RWPE1 (cell line): ENCODE data around the gene TMC8.

Experiments
- CTCF ChIA-PET: fragments of 350-600 bp; sonication (Branson Sonifier 250); formaldehyde crosslinking; extraction: SDS; loops from one replicate; lab custom pipeline; 2021; lab: Yijun Ruan, JAX
- POLR2A ChIA-PET: fragments of 400-600 bp; formaldehyde crosslinking; extraction: SDS; loops from one replicate; lab custom pipeline; 2020; ENCODE audit warnings: antibody characterized with exemption; ENCODE audit not compliant: low non-redundant PET; lab: Yijun Ruan, JAX
- DNase-seq: peaks from one replicate; pipeline ENCODE4 v3.0.0; 2012; ENCODE audit warnings: low spot score
- H3K27ac ChIP-seq: fragments of 450-650 bp; 2 replicates; pipeline ENCODE4 v1.5.1; 2017
- TF ChIP-seq, protein P1 (sequence below): fragments of 450-650 bp; conservative IDR thresholded peaks from 2 replicates; pipeline ENCODE4 v1.5.1; 2017; ENCODE audit warnings: low read depth, mild to moderate bottlenecking

The TMC8 gene

DNA sequence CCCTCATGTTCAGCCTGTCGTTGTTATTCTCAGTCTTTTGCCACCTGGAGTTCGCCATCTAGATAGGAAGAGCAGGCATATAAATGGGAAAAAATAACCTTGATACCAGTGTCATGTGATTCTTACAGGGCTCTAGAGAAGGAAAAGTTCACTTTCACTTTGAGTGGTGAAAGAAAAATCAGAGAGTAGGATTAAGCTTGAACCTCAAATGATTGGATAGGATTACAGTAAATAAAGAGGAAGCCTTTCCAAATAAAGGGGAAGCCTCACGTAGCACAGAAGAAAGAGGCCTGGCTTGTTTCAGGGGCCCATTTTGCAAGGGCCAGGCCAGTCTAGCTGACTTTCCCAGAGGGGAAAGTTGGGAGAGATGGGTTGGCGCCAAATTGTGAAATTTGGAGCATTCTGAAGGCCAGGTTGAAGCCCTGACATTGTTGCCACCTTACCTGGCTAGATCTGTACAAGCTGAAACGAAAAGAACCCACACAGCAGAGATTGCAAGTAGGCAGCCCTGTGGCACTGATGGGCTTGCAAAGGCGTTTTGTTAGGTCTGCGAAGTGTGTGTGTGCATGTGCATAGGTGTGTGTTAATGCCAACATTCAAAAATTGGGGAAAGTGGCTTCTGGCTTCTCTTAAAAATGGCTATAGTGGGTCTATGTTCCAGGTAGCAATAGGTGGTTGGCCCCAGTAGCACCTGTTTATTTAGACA lies 40.8 kb upstream of the TMC8 start:
- DNase-seq = no peak
- CTCF ChIA-PET = interaction anchor here (0.6 kb wide), 1 partner anchor 17 kb away, joined by 4 read pairs; no protein-coding TSS in a partner anchor
- TF ChIP-seq, protein P1, sequence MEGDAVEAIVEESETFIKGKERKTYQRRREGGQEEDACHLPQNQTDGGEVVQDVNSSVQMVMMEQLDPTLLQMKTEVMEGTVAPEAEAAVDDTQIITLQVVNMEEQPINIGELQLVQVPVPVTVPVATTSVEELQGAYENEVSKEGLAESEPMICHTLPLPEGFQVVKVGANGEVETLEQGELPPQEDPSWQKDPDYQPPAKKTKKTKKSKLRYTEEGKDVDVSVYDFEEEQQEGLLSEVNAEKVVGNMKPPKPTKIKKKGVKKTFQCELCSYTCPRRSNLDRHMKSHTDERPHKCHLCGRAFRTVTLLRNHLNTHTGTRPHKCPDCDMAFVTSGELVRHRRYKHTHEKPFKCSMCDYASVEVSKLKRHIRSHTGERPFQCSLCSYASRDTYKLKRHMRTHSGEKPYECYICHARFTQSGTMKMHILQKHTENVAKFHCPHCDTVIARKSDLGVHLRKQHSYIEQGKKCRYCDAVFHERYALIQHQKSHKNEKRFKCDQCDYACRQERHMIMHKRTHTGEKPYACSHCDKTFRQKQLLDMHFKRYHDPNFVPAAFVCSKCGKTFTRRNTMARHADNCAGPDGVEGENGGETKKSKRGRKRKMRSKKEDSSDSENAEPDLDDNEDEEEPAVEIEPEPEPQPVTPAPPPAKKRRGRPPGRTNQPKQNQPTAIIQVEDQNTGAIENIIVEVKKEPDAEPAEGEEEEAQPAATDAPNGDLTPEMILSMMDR = no peak
- no peak overlapping the region for H3K27ac ChIP-seq
- POLR2A ChIA-PET = no interaction called here

DNA sequence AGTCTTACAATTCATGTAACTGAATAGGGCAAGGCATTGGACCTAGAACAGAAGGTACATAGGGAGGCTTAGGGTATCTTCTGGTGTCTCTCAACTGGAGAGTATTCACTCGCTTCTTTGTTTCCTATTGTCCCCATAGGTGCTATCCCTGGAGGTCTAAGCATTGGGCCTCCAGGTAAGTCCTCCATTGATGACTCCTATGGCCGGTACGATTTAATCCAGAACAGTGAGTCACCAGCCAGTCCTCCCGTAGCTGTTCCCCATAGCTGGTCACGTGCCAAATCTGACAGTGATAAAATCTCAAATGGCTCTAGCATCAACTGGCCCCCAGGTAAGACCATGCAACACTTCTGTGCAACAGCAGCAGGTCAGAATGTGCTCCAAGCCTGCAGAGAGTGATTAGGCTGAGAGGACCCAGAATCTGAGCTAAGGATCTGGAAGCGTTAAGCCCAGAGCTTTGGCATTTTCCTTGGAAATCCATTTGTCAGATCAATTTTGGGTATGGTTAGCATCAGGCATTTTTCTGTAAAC lies 37.7 kb upstream of the TMC8 start:
- DNase-seq = peak; percentile 55
- TF ChIP-seq, protein P1 = no peak
- CTCF ChIA-PET = no interaction called here
- POLR2A ChIA-PET = no interaction called here
- no peak overlapping the region for H3K27ac ChIP-seq

DNA sequence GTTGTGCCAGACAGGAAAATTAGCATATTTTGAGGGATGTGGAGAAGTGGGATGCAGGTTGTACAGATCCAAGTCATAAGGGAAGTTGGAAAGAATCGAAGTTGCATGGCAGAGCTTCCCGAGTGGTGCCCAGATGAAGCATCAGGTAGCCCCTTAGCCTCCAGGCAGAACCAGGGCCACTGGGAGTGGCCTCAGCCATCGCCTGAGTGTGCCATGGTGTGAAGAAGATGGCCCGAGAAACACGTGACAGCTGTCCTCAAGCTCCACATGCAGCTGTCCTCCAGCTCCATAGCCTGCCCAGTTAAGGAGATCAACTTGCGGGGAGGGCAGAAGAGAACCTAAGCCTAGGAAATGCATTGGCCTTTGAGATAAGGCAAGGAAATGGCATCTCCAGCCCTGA lies 35.5 kb upstream of the TMC8 start:
- CTCF ChIA-PET = interaction anchor here (0.6 to 0.7 kb wide), 2 partner anchors 12 to 72 kb away, joined by 3 read pairs; no protein-coding TSS in a partner anchor
- TF ChIP-seq, protein P1 = no peak
- POLR2A ChIA-PET = no interaction called here

DNA sequence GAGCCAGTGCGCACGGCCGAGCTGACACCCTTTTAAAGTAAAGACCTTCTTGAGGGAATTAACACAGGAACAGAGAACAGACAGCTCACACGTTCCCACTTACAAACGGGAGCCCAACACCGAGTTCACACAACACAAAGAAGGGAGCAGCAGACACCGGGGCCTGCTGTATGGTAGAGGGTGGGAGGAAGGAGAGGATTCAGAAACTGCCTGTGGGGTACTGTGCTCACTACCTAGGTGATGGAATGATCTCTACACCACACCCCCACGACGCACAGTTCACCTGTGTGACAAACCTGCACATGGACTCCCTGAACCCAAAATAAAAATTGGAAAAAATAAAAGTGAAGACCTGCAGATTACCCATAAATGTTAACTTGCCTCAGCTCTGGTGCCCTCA lies 34.5 kb upstream of the TMC8 start:
- CTCF ChIA-PET = interaction anchor here (0.5 to 2.1 kb wide), 3 partner anchors 11 to 1853 kb away, joined by 3 to 8 read pairs (median 3); no protein-coding TSS in a partner anchor
- no peak for DNase-seq
- POLR2A ChIA-PET = no interaction called here
- TF ChIP-seq, protein P1 = no peak
- no peak overlapping the region for H3K27ac ChIP-seq

More for the DNA sequence above, 35.5 kb upstream of the TMC8 start:
- DNase-seq = no peak
- H3K27ac ChIP-seq = no peak overlapping the region

DNA sequence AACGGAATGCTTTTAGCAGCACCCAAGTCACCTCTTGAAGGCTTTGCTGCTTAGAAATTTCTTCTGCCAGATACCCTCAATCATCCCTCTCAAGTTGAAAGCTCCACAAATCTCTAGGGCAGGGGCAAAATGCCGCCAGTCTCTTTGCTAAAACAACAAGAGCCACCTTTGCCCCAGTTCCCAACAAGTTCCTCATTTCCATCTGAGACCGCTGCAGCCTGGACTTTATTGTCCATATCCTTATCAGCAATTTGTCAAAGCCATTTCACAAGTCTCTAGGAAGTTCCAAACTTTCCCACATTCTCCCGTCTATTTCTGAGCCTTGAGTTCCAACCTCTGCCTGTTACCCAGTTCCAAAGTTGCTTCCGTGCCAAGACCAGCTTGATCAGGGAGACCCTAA lies 29.5 kb upstream of the TMC8 start:
- POLR2A ChIA-PET = no interaction called here
- CTCF ChIA-PET = interaction anchor here (0.6 to 1.1 kb wide), 3 partner anchors 12 to 149 kb away, joined by 3 to 7 read pairs (median 3); no protein-coding TSS in a partner anchor
- no peak for DNase-seq

DNA sequence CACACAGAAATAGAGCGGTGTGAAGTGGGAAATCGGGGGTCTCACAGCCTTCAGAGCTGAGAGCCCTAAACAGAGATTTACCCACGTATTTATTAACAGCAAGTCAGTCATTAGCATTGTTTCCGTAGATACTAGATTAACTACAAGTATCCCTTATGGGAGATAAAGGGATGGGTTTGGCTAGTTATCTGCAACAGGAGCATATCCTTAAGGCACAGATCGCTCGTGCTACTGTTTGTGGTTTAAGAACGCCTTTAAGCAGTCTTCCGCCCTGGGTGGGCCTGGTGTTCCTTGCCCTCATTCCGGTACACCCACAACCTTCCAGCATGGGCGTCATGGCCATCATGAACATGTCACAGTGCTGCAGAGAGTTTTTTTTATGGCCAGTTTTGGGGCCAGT lies 29.0 kb upstream of the TMC8 start:
- ChIA-PET CTCF (no interaction called here), POLR2A (no interaction called here)
- no peak overlapping the region for H3K27ac ChIP-seq
- TF ChIP-seq, protein P1 = no peak
- DNase-seq = no peak

More for the DNA sequence above, 29.5 kb upstream of the TMC8 start:
- TF ChIP-seq, protein P1 = no peak
- no peak overlapping the region for H3K27ac ChIP-seq
